ENCODE measurements around the gene CENPP. TPM values are rescaled to one million over a fixed set of nuclear protein-coding genes. Genes with fewer than 3 reads are reported as not detected.

Gene CENPP
- total RNA-seq, 3 donors from 2014 or later (not counting 1 experiment from before 2014, with no cell fraction given) = 10.3 to 14.5 (median 12.1) TPM

DNA sequence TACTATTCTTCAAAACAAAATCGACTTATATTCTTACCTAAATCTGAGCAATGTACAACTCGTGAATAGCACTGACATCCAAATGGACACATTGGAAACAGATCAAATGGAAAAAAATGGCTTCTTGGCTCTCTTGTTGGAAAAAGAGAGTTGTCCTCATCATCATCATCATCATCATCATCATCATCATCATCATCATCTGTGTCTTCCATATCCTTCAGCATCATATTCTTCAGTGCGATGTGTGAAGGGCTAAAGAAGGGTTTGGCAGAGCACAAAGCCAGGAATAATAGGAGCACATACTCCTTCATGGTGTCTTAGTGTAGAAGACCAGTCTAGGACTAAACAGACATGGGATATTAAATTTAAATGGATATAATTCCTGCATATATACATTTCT, 148.8 kb downstream of the CENPP start:
- no peaks in the 10 kb centered on the region for H3K27me3 Mint-ChIP-seq (ENCODE audit: low read depth in 2 of 2)
- H3K9me3 ChIP-seq (ENCODE audit: control insufficient read depth, insufficient read depth, low read length) = no peaks in the 10 kb centered on the region
- no peaks in the 10 kb centered on the region for H3K36me3 ChIP-seq (ENCODE audit: control insufficient read depth, insufficient read depth, low read length)
- H3K4me1 Mint-ChIP-seq = no peaks in the 10 kb centered on the region
- no peaks in the 10 kb centered on the region for H3K36me3 Mint-ChIP-seq
- intact Hi-C loops (cut with micrococcal nuclease) = no loop called here
- no peaks in the 10 kb centered on the region for H3K9me3 Mint-ChIP-seq
- H3K4me3 ChIP-seq (ENCODE audit: low read length) = no peak overlapping the region
- no peaks in the 10 kb centered on the region for H3K27me3 ChIP-seq (ENCODE audit: control insufficient read depth, insufficient read depth, low read length)
- H3K4me3 Mint-ChIP-seq = no peak overlapping the region
- ATAC-seq (no peak), DNase-seq (no peak)
- H3K4me1 ChIP-seq (ENCODE audit: control insufficient read depth, insufficient read depth, low read length) = no peaks in the 10 kb centered on the region
- H3K27ac Mint-ChIP-seq = no peak overlapping the region
- TF ChIP-seq, protein P1, sequence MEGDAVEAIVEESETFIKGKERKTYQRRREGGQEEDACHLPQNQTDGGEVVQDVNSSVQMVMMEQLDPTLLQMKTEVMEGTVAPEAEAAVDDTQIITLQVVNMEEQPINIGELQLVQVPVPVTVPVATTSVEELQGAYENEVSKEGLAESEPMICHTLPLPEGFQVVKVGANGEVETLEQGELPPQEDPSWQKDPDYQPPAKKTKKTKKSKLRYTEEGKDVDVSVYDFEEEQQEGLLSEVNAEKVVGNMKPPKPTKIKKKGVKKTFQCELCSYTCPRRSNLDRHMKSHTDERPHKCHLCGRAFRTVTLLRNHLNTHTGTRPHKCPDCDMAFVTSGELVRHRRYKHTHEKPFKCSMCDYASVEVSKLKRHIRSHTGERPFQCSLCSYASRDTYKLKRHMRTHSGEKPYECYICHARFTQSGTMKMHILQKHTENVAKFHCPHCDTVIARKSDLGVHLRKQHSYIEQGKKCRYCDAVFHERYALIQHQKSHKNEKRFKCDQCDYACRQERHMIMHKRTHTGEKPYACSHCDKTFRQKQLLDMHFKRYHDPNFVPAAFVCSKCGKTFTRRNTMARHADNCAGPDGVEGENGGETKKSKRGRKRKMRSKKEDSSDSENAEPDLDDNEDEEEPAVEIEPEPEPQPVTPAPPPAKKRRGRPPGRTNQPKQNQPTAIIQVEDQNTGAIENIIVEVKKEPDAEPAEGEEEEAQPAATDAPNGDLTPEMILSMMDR (IDR thresholded peaks at IDR 0.05) = no peak
- WGBS (ENCODE audit: insufficient coverage) = 93% methylated on average over 2 of the region's 3 CpGs
- no peak overlapping the region for H3K27ac ChIP-seq (ENCODE audit: low read length)

- H3K4me3 ChIP-seq (ENCODE audit: low read length) = no peak overlapping the region
- Mint-ChIP-seq H3K27ac (no peak overlapping the region), H3K27me3 (ENCODE audit: low read depth in 2 of 2) (no peaks in the 10 kb centered on the region), H3K36me3 (no peaks in the 10 kb centered on the region), H3K4me3 (no peak overlapping the region), H3K9me3 (no peaks in the 10 kb centered on the region), H3K4me1 (no peaks in the 10 kb centered on the region)
- TF ChIP-seq, protein P1 (IDR thresholded peaks at IDR 0.05) = no peak
- H3K27ac ChIP-seq (ENCODE audit: low read length) = no peak overlapping the region
- no peaks in the 10 kb centered on the region for H3K27me3 ChIP-seq (ENCODE audit: control insufficient read depth, insufficient read depth, low read length)
- WGBS (ENCODE audit: insufficient coverage) = 88% methylated on average over 1 of the region's 1 CpG
- H3K36me3 ChIP-seq (ENCODE audit: control insufficient read depth, insufficient read depth, low read length) = no peaks in the 10 kb centered on the region
- no peaks in the 10 kb centered on the region for H3K9me3 ChIP-seq (ENCODE audit: control insufficient read depth, insufficient read depth, low read length)
- H3K4me1 ChIP-seq (ENCODE audit: control insufficient read depth, insufficient read depth, low read length) = no peaks in the 10 kb centered on the region
- intact Hi-C loops (cut with micrococcal nuclease) = no loop called here
- ATAC-seq = no peak
- no peak for DNase-seq
Measured at GRCh38 chr9:92476962-92477361, 151.2 kb downstream of the CENPP start.

DNA sequence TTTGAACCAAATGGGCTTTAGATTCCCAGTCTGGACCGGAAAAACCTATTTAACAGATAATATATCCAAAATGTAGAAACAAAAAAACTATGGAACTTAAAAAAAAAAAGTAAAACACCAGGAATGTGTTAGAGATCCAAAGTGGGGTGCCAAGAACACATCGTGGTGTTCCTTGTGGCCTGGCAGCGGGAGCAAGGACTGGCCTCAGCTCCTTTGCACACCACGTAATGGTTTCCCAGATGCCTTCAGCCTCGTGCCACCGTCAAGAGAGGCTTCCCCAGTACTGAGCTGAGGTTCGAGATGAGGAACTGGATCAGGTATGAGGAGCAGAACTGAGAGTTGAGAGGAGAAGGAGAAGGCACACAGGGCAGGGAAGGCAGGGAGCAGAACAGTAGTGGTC, 153.0 kb downstream of the CENPP start:
- TF ChIP-seq, protein P1 (IDR thresholded peaks at IDR 0.05) = no peak
- Histone ChIP-seq H3K9me3 (ENCODE audit: control insufficient read depth, insufficient read depth, low read length) (no peaks in the 10 kb centered on the region), H3K27me3 (ENCODE audit: control insufficient read depth, insufficient read depth, low read length) (no peaks in the 10 kb centered on the region), H3K4me1 (ENCODE audit: control insufficient read depth, insufficient read depth, low read length) (no peaks in the 10 kb centered on the region), H3K4me3 (ENCODE audit: low read length) (no peak overlapping the region), H3K36me3 (ENCODE audit: control insufficient read depth, insufficient read depth, low read length) (no peaks in the 10 kb centered on the region), H3K27ac (ENCODE audit: low read length) (no peak overlapping the region)
- H3K9me3 Mint-ChIP-seq = no peaks in the 10 kb centered on the region
- no peak overlapping the region for H3K4me3 Mint-ChIP-seq
- no peaks in the 10 kb centered on the region for H3K36me3 Mint-ChIP-seq
- DNase-seq = no peak
- H3K4me1 Mint-ChIP-seq = no peaks in the 10 kb centered on the region
- H3K27me3 Mint-ChIP-seq (ENCODE audit: low read depth in 2 of 2) = no peaks in the 10 kb centered on the region
- intact Hi-C loops (cut with micrococcal nuclease) = no loop called here
- H3K27ac Mint-ChIP-seq = no peak overlapping the region
- WGBS (ENCODE audit: insufficient coverage) = 97% methylated on average over 6 of the region's 7 CpGs
- no peak for ATAC-seq

DNA sequence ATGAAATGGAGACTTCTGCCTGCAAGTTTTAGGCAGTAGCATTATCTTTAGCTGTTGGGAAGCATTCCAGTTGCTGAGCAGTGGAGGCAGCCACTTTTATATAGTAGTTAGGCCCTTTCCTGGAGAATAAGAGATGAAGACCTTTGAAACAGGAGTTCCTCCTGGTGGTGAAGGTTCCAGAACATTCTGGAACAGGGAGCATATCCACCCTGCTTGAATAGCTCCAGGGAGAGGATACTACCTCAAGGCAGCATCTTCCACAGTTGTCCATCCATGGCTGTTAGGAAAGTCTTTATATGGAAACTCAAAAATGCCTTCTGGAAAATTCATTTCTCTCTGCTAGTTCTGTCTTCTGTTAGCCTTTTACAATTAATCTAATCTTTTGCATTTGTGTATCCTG, 153.6 kb downstream of the CENPP start:
- no peaks in the 10 kb centered on the region for H3K27me3 Mint-ChIP-seq (ENCODE audit: low read depth in 2 of 2)
- Histone ChIP-seq H3K27me3 (ENCODE audit: control insufficient read depth, insufficient read depth, low read length) (no peaks in the 10 kb centered on the region), H3K4me3 (ENCODE audit: low read length) (no peak overlapping the region), H3K27ac (ENCODE audit: low read length) (no peak overlapping the region), H3K36me3 (ENCODE audit: control insufficient read depth, insufficient read depth, low read length) (no peaks in the 10 kb centered on the region), H3K4me1 (ENCODE audit: control insufficient read depth, insufficient read depth, low read length) (no peaks in the 10 kb centered on the region), H3K9me3 (ENCODE audit: control insufficient read depth, insufficient read depth, low read length) (no peaks in the 10 kb centered on the region)
- ATAC-seq (no peak), DNase-seq (no peak)
- H3K9me3 Mint-ChIP-seq = no peaks in the 10 kb centered on the region
- no peaks in the 10 kb centered on the region for H3K36me3 Mint-ChIP-seq
- no peak overlapping the region for H3K27ac Mint-ChIP-seq
- no peak overlapping the region for H3K4me3 Mint-ChIP-seq
- TF ChIP-seq, protein P1 (IDR thresholded peaks at IDR 0.05) = no peak
- H3K4me1 Mint-ChIP-seq = no peaks in the 10 kb centered on the region
- intact Hi-C loops (cut with micrococcal nuclease) = no loop called here

All from natural killer cell (primary cell).